ENCODE measurements around the gene PBRM1.

The PBRM1 gene

DNA sequence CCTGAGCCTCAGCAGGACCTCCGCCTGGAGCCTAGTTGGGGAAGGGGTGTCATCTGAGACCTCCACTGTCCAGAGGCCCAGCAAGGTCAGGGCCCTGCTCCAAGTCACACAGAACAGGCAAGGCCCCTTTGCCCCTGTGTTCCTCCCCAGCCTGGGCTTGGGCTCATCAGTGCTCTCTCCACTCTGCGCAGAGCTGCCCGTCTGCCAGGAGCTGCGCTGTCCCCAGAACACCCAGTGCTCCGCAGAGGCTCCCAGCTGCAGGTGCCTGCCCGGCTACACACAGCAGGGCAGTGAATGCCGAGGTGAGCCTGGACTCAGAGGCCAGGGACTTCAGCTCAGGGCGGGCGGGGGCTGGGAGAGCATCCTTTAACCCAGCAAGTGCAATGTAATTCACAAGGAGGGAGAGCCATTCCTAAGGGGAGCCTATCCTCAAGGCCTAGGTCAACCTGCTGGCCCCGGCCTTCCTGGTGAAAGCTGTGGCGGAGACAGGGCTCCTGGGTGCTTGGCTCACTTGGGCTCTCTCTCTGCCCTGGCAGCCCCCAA is 182.8 kb downstream of the PBRM1 start:
- DNase-seq: no peak

DNA sequence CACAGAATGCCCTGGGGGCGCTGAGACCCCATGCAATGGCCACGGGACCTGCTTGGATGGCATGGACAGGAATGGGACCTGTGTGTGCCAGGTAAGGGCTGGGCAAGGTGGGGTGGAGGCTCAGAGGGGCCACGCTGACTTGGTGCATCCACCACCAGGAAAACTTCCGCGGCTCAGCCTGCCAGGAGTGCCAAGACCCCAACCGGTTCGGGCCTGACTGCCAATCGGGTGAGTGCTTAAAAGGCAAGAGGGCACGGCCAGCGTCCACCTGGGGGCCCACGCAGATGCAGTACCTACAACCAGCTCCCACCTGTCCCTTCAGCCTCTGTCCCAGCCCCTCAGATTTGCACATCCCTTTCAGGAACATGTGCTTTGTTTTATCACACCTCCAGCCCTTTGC is 183.7 kb downstream of the PBRM1 start:
- no peak for DNase-seq

DNA sequence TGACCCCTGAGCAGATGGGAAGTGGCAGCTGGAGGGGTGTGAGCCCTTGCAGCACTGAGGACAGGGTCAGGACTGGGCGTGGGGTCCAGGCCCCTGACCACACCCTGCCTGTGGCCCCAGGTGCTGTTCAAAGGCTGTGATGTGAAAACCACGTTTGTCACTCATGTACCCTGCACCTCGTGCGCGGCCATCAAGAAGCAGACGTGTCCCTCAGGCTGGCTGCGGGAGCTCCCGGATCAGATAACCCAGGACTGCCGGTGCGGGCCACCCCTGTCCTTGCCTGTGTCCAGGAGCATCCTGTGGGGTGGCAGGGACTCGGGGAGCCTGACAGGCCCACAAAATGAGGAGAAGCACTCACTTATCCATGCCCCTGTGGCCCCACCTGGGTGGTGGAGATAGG is 184.7 kb downstream of the PBRM1 start:
- DNase-seq: no peak

DNA sequence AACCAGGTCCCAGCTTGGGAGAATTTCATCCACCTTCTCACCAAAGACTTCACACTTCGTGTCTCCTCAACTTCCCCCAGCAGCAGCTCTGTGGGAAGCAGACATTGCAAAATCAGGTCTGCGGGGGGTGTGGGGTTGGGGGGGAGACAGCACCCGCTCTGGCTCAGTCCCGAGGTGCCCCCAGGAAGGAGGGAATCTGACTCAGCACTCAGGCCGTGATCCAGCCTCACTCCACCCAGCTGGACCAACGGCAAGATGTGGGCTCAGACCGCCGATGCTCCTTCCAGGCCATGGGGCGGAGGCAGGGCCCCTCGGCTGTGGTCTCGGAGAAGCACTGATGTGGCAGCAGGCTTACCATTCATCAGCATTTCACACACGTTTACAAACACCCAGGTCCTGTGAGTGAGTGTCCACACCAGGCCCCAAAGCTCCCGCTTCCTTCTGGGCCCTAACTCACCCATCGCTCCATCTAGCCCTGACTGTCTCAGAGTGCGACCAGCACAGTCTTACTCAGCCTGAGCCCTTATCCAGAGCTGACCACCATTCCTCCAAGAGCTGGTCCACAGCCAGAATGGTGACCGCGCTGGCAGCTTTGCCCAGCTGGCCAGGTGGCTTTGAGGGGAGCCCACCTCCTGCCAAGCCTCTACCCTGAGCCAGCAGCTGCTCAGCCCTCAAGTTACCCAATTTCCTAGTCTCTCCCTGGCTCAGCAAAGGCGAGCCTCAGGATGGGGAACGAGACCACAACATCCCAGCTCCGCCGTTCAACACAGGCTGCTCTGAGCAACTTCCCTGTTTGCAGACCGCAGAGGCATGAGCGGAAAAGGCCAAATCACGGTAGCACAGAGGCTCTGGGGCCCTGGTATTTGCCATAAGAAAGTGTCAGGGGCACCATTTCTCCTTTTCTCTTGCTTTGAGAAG is 187.3 kb downstream of the PBRM1 start:
- no peak for DNase-seq

DNA sequence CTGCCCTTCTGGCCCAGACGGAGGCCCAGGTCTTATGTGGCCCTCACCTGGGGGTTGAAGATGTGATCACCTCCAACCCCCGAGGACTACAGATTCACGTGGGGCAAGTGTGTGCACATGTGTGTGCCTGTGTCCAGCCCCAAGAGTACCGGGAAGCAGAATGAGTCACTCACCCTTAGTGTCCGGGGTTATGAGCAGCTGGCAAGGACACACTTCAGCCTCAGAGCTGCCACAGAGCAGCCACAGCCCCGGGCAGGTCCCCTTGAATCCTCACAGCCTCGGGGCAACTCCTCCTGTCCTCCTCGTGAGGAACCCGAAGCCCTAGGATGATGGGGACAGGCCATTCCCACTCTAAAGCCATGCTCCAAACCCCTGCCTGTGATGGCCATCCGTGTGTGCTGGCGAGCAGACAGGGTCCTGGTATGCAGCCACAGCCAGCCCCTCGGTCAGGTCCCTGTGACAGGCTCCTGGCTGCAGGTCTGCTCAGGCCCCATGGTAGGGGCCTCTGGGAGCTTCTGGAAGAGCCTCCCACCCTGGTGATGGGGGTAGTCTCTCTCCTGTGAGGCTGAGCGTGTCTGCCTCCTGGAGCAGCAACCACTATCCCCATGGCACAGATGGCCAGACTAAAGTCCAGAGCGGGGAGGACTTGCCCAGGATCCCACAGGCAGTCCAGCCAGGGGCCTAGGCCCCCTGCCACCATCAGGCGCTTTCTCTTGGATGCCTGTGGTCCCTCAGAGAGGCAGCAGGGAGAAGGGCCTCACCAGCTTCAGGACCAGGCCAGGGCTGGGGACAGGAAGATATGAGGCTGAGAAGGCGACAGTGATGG is 189.7 kb downstream of the PBRM1 start:
- no peak for DNase-seq

All from amniotic stem cell (primary cell).